Nephron progenitor cell (in vitro differentiated cells): Measurements from ENCODE around the gene B4GALT7.
"Not testable (repeated sequence)": the region's sequence is repeated elsewhere in the genome, so short reads cannot be mapped to it uniquely, and the experiment has no call there.

Source experiments
- DNase-seq: peaks from one replicate; pipeline ENCODE4 v3.0.0; 2021
- H3K27ac Mint-ChIP-seq: 2 replicates; pipeline ENCODE4 v1.8.0; 2021; ENCODE audit warnings: mild to moderate bottlenecking, moderate library complexity, mixed read lengths
- H3K27me3 Mint-ChIP-seq: 2 replicates; pipeline ENCODE4 v1.8.0; 2021; ENCODE audit warnings: mild to moderate bottlenecking, low read depth, mixed read lengths; ENCODE audit not compliant: poor library complexity
- H3K36me3 Mint-ChIP-seq: 2 replicates; pipeline ENCODE4 v1.8.0; 2021; ENCODE audit warnings: low read depth, mixed read lengths
- H3K4me1 Mint-ChIP-seq: 2 replicates; pipeline ENCODE4 v1.8.0; 2021; ENCODE audit warnings: mixed read lengths
- H3K4me3 Mint-ChIP-seq: 2 replicates; pipeline ENCODE4 v1.8.0; 2021; ENCODE audit warnings: mild to moderate bottlenecking, moderate library complexity, mixed read lengths
- H3K9me3 Mint-ChIP-seq: 2 replicates; pipeline ENCODE4 v1.8.0; 2021; ENCODE audit warnings: mild to moderate bottlenecking, moderate library complexity, mixed read lengths
- TF ChIP-seq, protein P1 (sequence below): fragments of 200-600 bp; sonication (generic); IDR thresholded peaks from 2 replicates; pipeline ENCODE4 v1.5.0; 2021; ENCODE audit warnings: antibody characterized with exemption

Gene B4GALT7

DNA sequence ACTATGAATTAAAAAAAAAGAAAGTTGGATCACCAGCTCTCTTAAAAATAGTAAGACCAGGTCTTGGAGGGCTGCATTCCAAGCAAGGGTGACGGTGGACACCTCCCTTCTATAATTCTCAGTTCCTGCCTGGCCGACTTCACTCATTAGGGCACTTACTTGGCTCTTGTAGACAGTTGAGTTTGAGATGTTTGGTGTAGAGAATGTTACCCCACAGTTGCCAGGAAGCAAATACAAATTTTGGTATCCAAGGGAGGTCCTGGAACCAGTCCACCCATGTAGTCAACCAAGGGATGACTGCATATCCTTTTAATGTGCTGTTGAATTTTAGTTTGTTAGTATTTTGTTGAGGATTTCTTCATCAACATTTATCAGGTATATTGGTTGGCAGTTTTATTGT lies 20.6 kb downstream of the B4GALT7 start:
- Mint-ChIP-seq H3K36me3 (peaks cover 94% of the 10 kb centered on the region), H3K9me3 (peaks cover 7% of the 10 kb centered on the region)

DNA sequence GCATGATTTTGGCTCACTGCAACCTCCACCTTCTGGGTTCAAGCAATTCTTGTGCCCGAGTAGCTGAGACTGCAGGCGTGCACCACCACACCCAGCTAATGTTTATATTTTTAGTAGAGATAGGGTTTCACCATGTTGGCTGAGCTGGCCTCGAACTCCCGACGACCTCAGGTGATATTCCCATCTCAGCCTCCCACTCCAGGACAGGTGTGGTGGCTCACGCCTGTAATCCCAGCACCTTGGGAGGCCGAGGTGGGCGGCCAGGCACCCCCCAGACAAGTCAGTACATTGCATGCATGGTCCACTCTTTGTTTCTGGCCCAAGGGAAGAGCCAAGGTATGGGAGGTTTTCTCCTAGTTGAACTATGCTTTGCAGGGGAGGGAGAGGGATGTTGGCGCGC lies 24.2 kb downstream of the B4GALT7 start:
- H3K4me3 Mint-ChIP-seq, DNase-seq, H3K4me1 Mint-ChIP-seq, H3K9me3 Mint-ChIP-seq, H3K27me3 Mint-ChIP-seq, H3K27ac Mint-ChIP-seq: not testable (repeated sequence)
- peaks cover 82% of the 10 kb centered on the region for H3K36me3 Mint-ChIP-seq

More for the DNA sequence above, 20.6 kb downstream of the B4GALT7 start:
- H3K4me3 Mint-ChIP-seq: no peak overlapping the region
- H3K4me1 Mint-ChIP-seq: no peaks in the 10 kb centered on the region
- H3K27ac Mint-ChIP-seq: no peak overlapping the region
- TF ChIP-seq, protein P1, sequence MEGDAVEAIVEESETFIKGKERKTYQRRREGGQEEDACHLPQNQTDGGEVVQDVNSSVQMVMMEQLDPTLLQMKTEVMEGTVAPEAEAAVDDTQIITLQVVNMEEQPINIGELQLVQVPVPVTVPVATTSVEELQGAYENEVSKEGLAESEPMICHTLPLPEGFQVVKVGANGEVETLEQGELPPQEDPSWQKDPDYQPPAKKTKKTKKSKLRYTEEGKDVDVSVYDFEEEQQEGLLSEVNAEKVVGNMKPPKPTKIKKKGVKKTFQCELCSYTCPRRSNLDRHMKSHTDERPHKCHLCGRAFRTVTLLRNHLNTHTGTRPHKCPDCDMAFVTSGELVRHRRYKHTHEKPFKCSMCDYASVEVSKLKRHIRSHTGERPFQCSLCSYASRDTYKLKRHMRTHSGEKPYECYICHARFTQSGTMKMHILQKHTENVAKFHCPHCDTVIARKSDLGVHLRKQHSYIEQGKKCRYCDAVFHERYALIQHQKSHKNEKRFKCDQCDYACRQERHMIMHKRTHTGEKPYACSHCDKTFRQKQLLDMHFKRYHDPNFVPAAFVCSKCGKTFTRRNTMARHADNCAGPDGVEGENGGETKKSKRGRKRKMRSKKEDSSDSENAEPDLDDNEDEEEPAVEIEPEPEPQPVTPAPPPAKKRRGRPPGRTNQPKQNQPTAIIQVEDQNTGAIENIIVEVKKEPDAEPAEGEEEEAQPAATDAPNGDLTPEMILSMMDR: no peak
- DNase-seq: no peak
- H3K27me3 Mint-ChIP-seq: no peaks in the 10 kb centered on the region

DNA sequence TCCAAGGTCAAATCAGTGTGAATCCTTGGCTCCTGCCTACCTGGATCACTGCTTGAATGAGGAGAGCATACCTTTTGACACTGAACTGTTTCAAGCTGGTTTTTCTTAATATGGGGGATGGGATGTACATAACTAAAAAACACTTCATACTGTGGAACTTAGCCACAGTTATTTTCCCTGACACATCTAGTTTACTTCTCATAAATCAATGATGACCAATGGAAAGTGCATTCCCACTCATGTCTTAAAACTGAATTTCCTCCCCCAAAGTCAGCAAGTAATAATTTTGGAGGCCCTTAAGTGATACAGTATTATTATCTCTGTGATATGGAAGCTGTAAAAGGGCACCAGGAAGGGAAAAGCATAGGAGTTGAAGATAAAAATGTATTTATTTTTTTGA lies 30.3 kb downstream of the B4GALT7 start:
- not testable (repeated sequence) for H3K27ac Mint-ChIP-seq, H3K4me1 Mint-ChIP-seq, H3K27me3 Mint-ChIP-seq, H3K4me3 Mint-ChIP-seq, DNase-seq
- Mint-ChIP-seq H3K9me3 (peaks cover 13% of the 10 kb centered on the region), H3K36me3 (peaks cover 50% of the 10 kb centered on the region)

DNA sequence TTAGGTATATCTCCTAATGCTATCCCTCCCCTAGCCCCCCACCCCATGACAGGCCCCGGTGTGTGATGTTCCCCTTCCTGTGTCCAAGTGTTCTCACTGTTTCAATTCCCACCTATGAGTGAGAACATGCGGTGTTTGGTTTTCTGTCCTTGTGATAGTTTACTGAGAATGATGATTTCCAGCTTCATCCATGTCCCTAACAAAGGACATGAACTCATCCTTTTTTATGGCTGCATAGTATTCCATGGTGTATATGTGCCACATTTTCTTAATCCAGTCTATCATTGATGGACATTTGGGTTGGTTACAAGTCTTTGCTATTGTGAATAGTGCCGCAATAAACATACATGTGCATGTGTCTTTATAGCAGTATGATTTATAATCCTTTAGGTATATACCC lies 35.0 kb downstream of the B4GALT7 start:
- not testable (repeated sequence) for H3K27me3 Mint-ChIP-seq, H3K4me1 Mint-ChIP-seq, H3K27ac Mint-ChIP-seq, DNase-seq, H3K4me3 Mint-ChIP-seq
- Mint-ChIP-seq H3K9me3 (peaks cover 55% of the 10 kb centered on the region), H3K36me3 (peaks cover 45% of the 10 kb centered on the region)

DNA sequence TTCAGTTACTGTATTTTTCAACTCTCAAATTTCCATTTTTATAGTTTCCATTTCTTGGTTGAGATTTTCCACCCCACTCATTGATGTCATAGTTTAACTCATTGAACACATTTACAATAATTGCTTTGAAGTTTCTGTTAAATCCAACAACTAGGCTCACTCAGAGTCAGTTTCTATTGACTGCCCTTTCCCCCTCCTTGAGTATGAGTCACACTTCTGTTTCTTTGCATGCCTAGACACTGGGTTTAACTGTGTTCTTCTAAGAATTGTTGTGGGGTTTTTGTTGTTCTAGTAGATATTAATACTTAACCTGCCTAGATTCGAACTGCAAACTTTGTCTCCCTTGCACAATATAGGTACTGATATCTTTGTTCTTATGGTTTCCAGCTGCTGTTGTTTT lies 45.5 kb downstream of the B4GALT7 start:
- not testable (repeated sequence) for H3K4me3 Mint-ChIP-seq, DNase-seq, H3K4me1 Mint-ChIP-seq, H3K27me3 Mint-ChIP-seq, H3K27ac Mint-ChIP-seq
- Mint-ChIP-seq H3K36me3 (peaks cover 54% of the 10 kb centered on the region), H3K9me3 (peaks cover 43% of the 10 kb centered on the region)

DNA sequence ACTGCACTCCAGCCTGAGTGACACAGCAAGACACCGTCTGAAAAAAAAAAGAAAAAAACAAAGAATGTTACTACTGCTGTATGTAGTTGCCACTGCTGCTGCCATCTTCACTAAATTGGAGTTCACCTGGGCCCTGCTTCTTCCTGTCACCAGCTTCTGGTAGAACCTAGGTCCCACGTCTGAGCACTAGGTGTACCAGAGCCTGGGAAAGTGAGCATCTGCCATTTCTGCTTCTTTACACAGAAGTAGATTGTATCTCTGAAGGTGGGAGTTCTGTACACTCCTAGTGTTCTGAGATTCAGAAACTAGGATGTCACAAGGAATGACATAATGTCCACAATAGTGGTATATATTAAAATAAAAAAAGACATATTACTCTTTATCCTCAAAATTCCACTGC lies 51.3 kb downstream of the B4GALT7 start:
- not testable (repeated sequence) for H3K27ac Mint-ChIP-seq, H3K27me3 Mint-ChIP-seq, H3K4me1 Mint-ChIP-seq, H3K4me3 Mint-ChIP-seq, DNase-seq
- H3K36me3 Mint-ChIP-seq: peaks cover 44% of the 10 kb centered on the region
- H3K9me3 Mint-ChIP-seq: peaks cover 39% of the 10 kb centered on the region

DNA sequence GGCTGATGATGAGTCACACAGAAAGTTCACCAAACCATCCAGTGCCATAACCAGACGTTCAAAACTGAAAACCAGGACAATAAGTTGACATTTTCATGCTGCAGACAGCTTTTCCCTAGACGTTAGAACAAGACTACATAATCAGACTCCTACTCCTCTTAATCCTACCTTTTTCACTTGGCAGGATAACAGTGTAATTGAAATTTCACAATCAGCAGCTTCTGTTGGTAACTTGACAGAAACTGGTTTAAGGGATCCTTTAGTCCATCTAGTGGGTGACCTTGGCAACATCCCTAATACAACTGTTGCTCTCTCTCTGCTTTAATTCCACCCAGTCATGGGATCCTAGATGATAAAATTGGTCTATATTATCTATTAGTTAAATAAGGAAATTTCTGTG lies 57.9 kb downstream of the B4GALT7 start:
- H3K27me3 Mint-ChIP-seq, H3K4me1 Mint-ChIP-seq, H3K4me3 Mint-ChIP-seq, H3K27ac Mint-ChIP-seq, DNase-seq: not testable (repeated sequence)
- Mint-ChIP-seq H3K9me3 (peaks cover 41% of the 10 kb centered on the region), H3K36me3 (peaks cover 32% of the 10 kb centered on the region)

DNA sequence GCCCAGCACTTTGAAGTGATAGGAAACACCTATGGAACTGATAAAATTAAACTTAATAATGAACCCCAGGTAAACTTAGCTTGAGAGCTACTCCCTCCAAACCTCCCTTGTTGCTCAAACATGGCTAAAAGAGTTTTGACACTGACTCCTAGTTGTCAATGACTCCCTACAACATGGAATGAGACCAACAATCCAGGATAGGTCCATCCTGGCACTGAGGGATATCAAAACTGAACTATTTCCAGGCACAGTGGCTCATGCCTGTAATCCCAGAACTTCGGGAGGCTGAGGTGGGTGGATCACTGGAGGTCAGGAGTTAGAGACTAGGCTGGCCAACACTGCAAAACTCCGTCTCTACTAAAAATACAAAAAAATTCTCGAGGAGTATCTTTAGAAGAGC lies 58.6 kb downstream of the B4GALT7 start:
- not testable (repeated sequence) for H3K4me3 Mint-ChIP-seq, H3K27ac Mint-ChIP-seq, H3K27me3 Mint-ChIP-seq, H3K4me1 Mint-ChIP-seq, DNase-seq
- peaks cover 45% of the 10 kb centered on the region for H3K9me3 Mint-ChIP-seq
- peaks cover 38% of the 10 kb centered on the region for H3K36me3 Mint-ChIP-seq
